ENCODE results near the gene OGT.

Gene OGT

GRCh38 chrX:71612256-71612655 lies 79.4 kb downstream of the OGT start:
- Mint-ChIP-seq H3K9me3 (peaks cover 30% of the 10 kb centered on the region), H3K27ac (no peak overlapping the region), H3K4me3 (no peak overlapping the region), H3K27me3 (ENCODE audit: low read depth) (no peaks in the 10 kb centered on the region), H3K36me3 (ENCODE audit: low read depth) (peaks cover 59% of the 10 kb centered on the region), H3K4me1 (no peaks in the 10 kb centered on the region)
- no peak for TF ChIP-seq CTCF (IDR thresholded peaks at IDR 0.05; ENCODE audit: unreplicated experiment in 3 of 3)

GRCh38 chrX:71615056-71615455 lies 82.2 kb downstream of the OGT start:
- no peak overlapping the region for H3K4me3 Mint-ChIP-seq
- H3K36me3 Mint-ChIP-seq (ENCODE audit: low read depth) = peaks cover 40% of the 10 kb centered on the region
- TF ChIP-seq CTCF (IDR thresholded peaks at IDR 0.05; ENCODE audit: unreplicated experiment in 3 of 3) = no peak
- no peak overlapping the region for H3K27ac Mint-ChIP-seq
- no peaks in the 10 kb centered on the region for H3K27me3 Mint-ChIP-seq (ENCODE audit: low read depth)
- peaks cover 28% of the 10 kb centered on the region for H3K9me3 Mint-ChIP-seq
- H3K4me1 Mint-ChIP-seq = no peaks in the 10 kb centered on the region

GRCh38 chrX:71615954-71616353 lies 83.0 kb downstream of the OGT start:
- peaks cover 25% of the 10 kb centered on the region for H3K9me3 Mint-ChIP-seq
- no peak overlapping the region for H3K27ac Mint-ChIP-seq
- no peak for TF ChIP-seq CTCF (IDR thresholded peaks at IDR 0.05; ENCODE audit: unreplicated experiment in 3 of 3)
- H3K27me3 Mint-ChIP-seq (ENCODE audit: low read depth) = no peaks in the 10 kb centered on the region
- H3K36me3 Mint-ChIP-seq (ENCODE audit: low read depth) = peaks cover 36% of the 10 kb centered on the region
- no peak overlapping the region for H3K4me3 Mint-ChIP-seq
- H3K4me1 Mint-ChIP-seq = no peaks in the 10 kb centered on the region

GRCh38 chrX:71616672-71617529 lies 84.0 kb downstream of the OGT start:
- H3K27me3 Mint-ChIP-seq (ENCODE audit: low read depth) = no peaks in the 10 kb centered on the region
- no peak overlapping the region for H3K4me3 Mint-ChIP-seq
- H3K4me1 Mint-ChIP-seq = peaks cover 4% of the 10 kb centered on the region
- peaks cover 27% of the 10 kb centered on the region for H3K36me3 Mint-ChIP-seq (ENCODE audit: low read depth)
- no peak overlapping the region for H3K27ac Mint-ChIP-seq
- H3K9me3 Mint-ChIP-seq = peaks cover 22% of the 10 kb centered on the region
- TF ChIP-seq CTCF (IDR thresholded peaks at IDR 0.05; ENCODE audit: unreplicated experiment in 3 of 3) = no peak

- Mint-ChIP-seq H3K27me3 (ENCODE audit: low read depth) (no peaks in the 10 kb centered on the region), H3K4me1 (peaks cover 8% of the 10 kb centered on the region), H3K9me3 (peaks cover 22% of the 10 kb centered on the region), H3K27ac (no peak overlapping the region), H3K4me3 (no peak overlapping the region), H3K36me3 (ENCODE audit: low read depth) (peaks cover 24% of the 10 kb centered on the region)
- no peak for TF ChIP-seq CTCF (IDR thresholded peaks at IDR 0.05; ENCODE audit: unreplicated experiment in 3 of 3)
Measured at GRCh38 chrX:71617742-71618141, 84.8 kb downstream of the OGT start.

- peaks cover 19% of the 10 kb centered on the region for H3K9me3 Mint-ChIP-seq
Measured at GRCh38 chrX:71618303-71618721, 85.4 kb downstream of the OGT start, which contains the start of gene CXCR3. CXCR3 (minus strand) TSS chrX:71618511; CDS start chrX:71618449, 62 bp downstream.

More at GRCh38 chrX:71618303-71618721, 85.4 kb downstream of the OGT start, which contains the start of gene CXCR3:
- H3K27me3 Mint-ChIP-seq (ENCODE audit: low read depth) = no peaks in the 10 kb centered on the region
- H3K4me3 Mint-ChIP-seq = no peak within 1 kb of the TSS
- H3K36me3 Mint-ChIP-seq (ENCODE audit: low read depth) = peaks cover 18% of the 10 kb centered on the region
- peaks cover 13% of the 10 kb centered on the region for H3K4me1 Mint-ChIP-seq
- H3K27ac Mint-ChIP-seq = no peak within 1 kb of the TSS
- no peak for TF ChIP-seq CTCF (IDR thresholded peaks at IDR 0.05; ENCODE audit: unreplicated experiment in 3 of 3)

Data from nephron (organoid).